Measurements from ENCODE around the gene NTN1. TPM values are rescaled to one million over a fixed set of nuclear protein-coding genes. Genes with fewer than 3 reads are reported as not detected.

Gene NTN1
- total RNA-seq, 2 donors from 2014 or later, result 0.10 to 0.20 TPM

DNA sequence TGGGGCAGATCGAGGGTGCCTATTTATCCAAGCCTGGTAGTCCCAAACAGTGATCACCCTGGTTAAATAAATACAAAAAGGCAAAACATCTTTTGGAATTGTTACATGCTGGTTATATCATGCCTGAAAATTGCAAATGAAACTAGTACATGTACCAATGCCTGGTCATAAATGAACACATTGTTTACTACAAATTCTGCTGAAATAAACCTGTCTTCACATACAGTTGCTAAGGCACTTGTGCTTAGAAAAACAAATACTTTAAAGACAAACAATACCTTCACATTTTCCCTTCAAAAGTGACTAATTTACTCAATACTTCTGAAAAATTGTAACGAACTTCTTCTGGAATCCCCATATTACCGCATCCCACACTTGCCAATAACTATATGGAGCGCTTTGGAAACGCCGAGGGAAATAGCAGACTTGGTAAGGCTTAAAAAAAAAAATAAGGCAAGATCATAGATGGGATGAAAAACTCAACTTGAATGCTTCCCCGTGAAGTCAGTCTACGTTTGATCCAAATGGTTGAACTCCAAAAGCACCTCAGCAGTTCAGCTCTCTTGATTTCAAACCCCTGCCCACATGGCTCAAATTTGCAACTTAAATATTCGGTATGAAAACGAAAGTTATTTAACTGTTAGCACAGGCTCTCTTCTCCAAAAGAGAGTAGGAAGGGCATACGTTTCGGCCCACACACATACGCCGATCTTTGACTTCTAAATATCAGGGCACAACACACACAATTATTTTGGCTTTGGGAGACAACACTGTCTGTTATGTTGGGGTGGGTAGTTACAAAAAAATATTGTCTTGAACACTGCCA, 264.5 kb downstream of the NTN1 start:
- Mint-ChIP-seq H3K27me3 (no peaks in the 10 kb centered on the region), H3K4me1 (ENCODE audit: low read depth in 2 of 2) (peaks cover 24 to 31% of the 10 kb centered on the region in 2 donors), H3K36me3 (no peaks in the 10 kb centered on the region), H3K9me3 (no peaks in the 10 kb centered on the region), H3K27ac (no peak overlapping the region), H3K4me3 (no peak overlapping the region)
- ATAC-seq (no peak), DNase-seq (ENCODE audit: low spot score) (no peak)

DNA sequence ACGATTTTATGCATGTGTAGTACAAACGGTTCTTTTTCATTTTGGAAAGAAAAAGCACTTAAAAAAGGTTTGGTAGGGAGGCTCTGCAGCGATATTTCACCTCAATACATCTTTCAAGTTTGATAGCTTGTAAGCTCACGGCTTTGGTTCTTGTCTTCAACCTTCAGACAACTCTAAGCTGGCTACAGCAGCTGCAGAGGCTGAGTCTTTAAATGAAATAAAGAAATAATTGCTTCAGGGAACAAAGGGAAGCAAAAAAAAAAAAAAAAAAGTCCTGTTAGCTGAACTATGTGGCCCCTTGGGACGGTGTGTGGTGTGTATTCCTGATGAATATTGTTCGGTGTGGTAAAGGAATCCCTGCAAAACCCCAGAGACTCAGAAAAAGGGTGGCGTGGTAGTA, 265.1 kb downstream of the NTN1 start:
- peak overlapping the region in 1 of 2 donors; percentile 37 for H3K27ac Mint-ChIP-seq
- no peak overlapping the region for H3K4me3 Mint-ChIP-seq
- no peak for DNase-seq (ENCODE audit: low spot score)
- no peaks in the 10 kb centered on the region for H3K36me3 Mint-ChIP-seq
- no peaks in the 10 kb centered on the region for H3K9me3 Mint-ChIP-seq
- H3K27me3 Mint-ChIP-seq, result no peaks in the 10 kb centered on the region
- no peak for ATAC-seq
- H3K4me1 Mint-ChIP-seq (ENCODE audit: low read depth in 2 of 2), result peaks cover 21 to 27% of the 10 kb centered on the region in 2 donors

DNA sequence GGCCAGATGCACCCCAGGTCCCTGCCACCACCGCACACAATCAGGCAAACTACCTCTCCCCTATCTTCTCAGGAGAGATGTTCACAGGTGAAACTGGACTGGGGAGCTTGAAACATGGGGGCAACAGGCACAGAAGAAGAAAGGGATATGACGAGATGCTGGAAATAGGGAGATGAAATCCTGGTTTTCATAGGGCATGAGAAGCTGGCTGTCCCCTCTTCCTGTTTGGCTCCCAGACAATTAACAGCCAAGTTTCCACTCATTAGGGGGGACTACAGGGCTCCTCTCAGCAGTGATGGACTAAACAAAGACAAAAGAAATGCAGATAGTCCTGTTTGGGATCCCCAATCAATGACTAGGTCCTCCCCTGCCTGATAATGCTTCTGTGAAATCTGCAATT, 266.0 kb downstream of the NTN1 start:
- Mint-ChIP-seq H3K36me3 (no peaks in the 10 kb centered on the region), H3K27me3 (no peaks in the 10 kb centered on the region), H3K9me3 (no peaks in the 10 kb centered on the region), H3K27ac (peak overlapping the region in 1 of 2 donors; percentile 37), H3K4me1 (ENCODE audit: low read depth in 2 of 2) (peaks cover 21 to 30% of the 10 kb centered on the region in 2 donors), H3K4me3 (no peak overlapping the region)
- ATAC-seq (no peak), DNase-seq (ENCODE audit: low spot score) (no peak)

DNA sequence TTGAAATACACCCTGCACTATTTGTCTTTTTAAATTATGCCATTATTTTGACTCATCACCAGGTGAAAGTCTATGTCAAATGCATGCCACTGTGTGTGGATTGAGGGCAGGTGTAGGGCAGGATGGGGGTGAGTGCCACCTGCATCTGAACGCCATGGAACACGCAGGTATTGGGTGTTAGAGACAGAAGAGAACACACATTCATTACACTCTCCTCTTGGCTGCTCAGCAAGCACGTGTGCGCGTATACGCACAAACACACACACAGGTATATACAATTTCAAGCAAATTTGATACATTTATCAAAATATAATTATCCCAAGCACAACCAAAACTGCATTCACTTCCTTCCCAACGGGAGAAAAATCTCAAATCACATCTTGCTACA, 268.9 kb downstream of the NTN1 start:
- Mint-ChIP-seq H3K4me1 (ENCODE audit: low read depth in 2 of 2) (peaks cover 30 to 38% of the 10 kb centered on the region in 2 donors), H3K27ac (peak overlapping the region; percentile 12 to 43), H3K4me3 (peak overlapping the region; percentile 55), H3K27me3 (no peaks in the 10 kb centered on the region), H3K36me3 (no peaks in the 10 kb centered on the region), H3K9me3 (no peaks in the 10 kb centered on the region)
- no peak for DNase-seq (ENCODE audit: low spot score)
- peak in 1 of 2 donors; percentile 4 for ATAC-seq

DNA sequence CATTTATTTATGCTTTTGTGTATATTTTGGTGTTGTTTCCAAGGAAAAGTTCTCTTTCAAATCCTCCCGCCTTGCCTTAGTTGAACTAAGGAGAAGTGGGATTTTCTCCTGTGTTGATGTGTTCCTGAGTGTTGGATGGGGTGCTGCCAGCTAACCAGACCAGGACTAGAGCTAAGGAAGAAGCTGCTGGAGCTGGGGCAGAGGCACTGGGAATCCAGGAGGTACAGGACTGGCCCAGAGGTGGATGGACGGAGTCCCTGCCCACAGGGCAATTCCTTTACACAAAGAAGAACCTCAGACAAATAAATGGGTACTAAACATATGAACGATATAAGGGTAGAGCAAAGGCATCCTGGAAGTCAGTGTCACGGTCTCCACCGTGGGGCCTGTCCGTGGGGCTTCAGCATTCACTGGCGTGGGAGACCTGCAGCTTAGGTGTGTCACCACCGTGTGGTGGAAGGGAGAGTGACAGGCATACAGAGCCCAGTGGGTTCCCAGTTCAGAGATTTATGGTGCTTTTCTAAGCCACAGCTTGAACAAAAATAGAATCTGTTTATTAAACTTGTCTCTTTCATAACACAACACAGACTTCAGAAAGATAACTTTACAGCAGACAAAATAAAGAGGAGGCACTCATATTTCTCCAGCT, 270.7 kb downstream of the NTN1 start:
- Mint-ChIP-seq H3K27ac (peak overlapping the region in 1 of 2 donors; percentile 20), H3K4me1 (ENCODE audit: low read depth in 2 of 2) (peaks cover 30% of the 10 kb centered on the region in 2 donors)
- peak; percentile 43 to 69 for ATAC-seq

DNA sequence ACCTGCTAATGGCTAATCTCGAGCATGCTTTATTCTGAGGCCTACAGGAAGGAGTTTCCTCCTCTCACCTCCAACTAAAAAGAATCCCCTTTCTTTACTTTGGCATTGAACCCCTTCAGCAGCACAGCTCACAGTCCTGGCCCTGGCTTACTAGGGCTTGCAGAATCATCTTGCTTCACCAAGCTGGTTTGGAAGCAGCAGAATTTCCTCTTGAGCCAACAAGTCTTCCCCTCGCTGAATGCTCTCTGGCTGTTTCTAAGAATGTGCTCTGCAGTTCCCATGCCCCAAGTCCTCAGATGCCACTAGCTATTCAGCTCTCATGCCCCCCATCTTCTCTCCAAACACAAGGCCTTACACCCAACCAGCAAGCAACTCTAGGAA, 271.2 kb downstream of the NTN1 start:
- Mint-ChIP-seq H3K36me3 (no peaks in the 10 kb centered on the region), H3K4me3 (no peak overlapping the region), H3K27ac (no peak overlapping the region), H3K9me3 (no peaks in the 10 kb centered on the region), H3K27me3 (no peaks in the 10 kb centered on the region), H3K4me1 (ENCODE audit: low read depth in 2 of 2) (peaks cover 28 to 30% of the 10 kb centered on the region in 2 donors)
- DNase-seq (ENCODE audit: low spot score) (no peak), ATAC-seq (no peak)

More for the DNA sequence above, 270.7 kb downstream of the NTN1 start:
- H3K36me3 Mint-ChIP-seq, result no peaks in the 10 kb centered on the region
- H3K4me3 Mint-ChIP-seq, result no peak overlapping the region
- H3K9me3 Mint-ChIP-seq, result no peaks in the 10 kb centered on the region
- no peaks in the 10 kb centered on the region for H3K27me3 Mint-ChIP-seq
- DNase-seq (ENCODE audit: low spot score), result no peak

Other genes with a start within 250 kb of the NTN1 start
- gene MFSD6L, start 222.1 kb upstream of the NTN1 start, total RNA-seq, result 1 to 10 TPM in 1 of 2 donors, under 1 TPM in 1; 0.12 to 1.5 TPM
- gene PIK3R6, start 153.8 kb upstream of the NTN1 start, total RNA-seq, result 1 to 10 TPM in 1 of 2 donors, under 1 TPM in 1; 0.81 to 6.2 TPM
- 100 to 1,000 TPM; 112 to 119 TPM for gene PIK3R5, start 55.8 kb upstream of the NTN1 start, total RNA-seq

Data from natural killer cell treated with Interleukin-12 subunit alpha and Interleukin-12 subunit beta and Interleukin-15 and Interleukin-18, amount 100 ng/mL, for 72 hours (primary cell).